Effector memory CD8-positive, alpha-beta T cell (primary cell): Measurements from ENCODE around the gene CHI3L1.

Experiments used
- ATAC-seq: fragments of 150-1000 bp; cut with Tn5 transposase; replicated peaks from 2 replicates; pipeline ENCODE4 v1.10.0; 2021; ENCODE audit warnings: mild to moderate bottlenecking, moderate library complexity
- DNase-seq, 3 experiments: peaks; one replicate each; pipeline ENCODE4 v3.0.0; 2021
- H3K27ac Mint-ChIP-seq, 2 donors: one replicate each; pipeline ENCODE4 v1.8.0; 2022; ENCODE audit warnings: mild to moderate bottlenecking in 2 of 2, mixed read lengths in 2 of 2, moderate library complexity in 2 of 2
- H3K27me3 Mint-ChIP-seq, 2 donors: one replicate each; pipeline ENCODE4 v1.8.0; 2022; ENCODE audit warnings: mixed read lengths in 2 of 2
- H3K36me3 Mint-ChIP-seq: one replicate; pipeline ENCODE4 v1.8.0; 2022; ENCODE audit warnings: mild to moderate bottlenecking, moderate library complexity, mixed read lengths; ENCODE audit not compliant: insufficient read depth
- H3K4me1 Mint-ChIP-seq, 2 donors: one replicate each; pipeline ENCODE4 v1.8.0; 2022; ENCODE audit warnings: low read depth in 2 of 2, mixed read lengths in 2 of 2
- H3K4me3 Mint-ChIP-seq, 2 donors: one replicate each; pipeline ENCODE4 v1.8.0; 2022; ENCODE audit warnings: mild to moderate bottlenecking in 2 of 2, mixed read lengths in 2 of 2, moderate library complexity in 2 of 2
- H3K9me3 Mint-ChIP-seq, 2 donors: one replicate each; pipeline ENCODE4 v1.8.0; 2022; ENCODE audit warnings: mixed read lengths in 2 of 2

The CHI3L1 gene

DNA sequence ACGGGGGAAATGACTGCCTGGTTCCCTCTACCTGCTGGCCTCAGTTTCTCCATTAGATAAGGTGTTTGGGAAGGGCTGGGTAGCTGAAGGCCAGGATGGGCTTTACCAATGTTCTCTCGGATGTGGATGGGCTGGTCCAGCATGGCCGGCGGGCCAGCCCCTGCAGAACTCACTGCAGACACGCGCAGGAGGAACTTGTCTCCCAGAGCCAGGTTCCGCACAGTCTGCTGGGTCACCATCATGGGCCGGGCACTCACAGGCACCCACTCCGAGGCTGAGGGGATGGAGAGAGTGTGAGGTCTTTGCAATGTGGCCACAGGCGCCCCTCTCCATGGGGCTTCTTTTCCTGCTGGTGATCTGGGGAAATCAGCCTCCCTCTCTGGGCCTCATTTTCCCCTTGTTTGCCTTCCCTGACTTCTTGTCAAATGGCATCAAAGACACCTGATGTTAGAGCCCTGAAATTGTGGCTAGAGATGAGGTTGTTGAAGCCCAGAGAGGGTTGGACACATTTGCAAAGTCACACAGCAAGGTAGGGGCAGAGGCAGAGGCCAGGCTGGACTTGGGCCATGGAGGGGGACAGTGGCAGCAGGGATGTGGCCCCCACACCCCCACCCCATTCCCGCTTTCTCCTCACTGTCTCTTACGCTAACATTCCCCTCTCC is 12.0 kb downstream of the CHI3L1 start:
- no peaks in the 10 kb centered on the region for H3K9me3 Mint-ChIP-seq
- H3K27me3 Mint-ChIP-seq, result peaks cover 39 to 60% of the 10 kb centered on the region in 2 donors
- H3K36me3 Mint-ChIP-seq, result no peaks in the 10 kb centered on the region
- ATAC-seq (no peak), DNase-seq (no peak)
- no peaks in the 10 kb centered on the region for H3K4me1 Mint-ChIP-seq
- H3K4me3 Mint-ChIP-seq, result no peak overlapping the region
- H3K27ac Mint-ChIP-seq, result no peak overlapping the region

DNA sequence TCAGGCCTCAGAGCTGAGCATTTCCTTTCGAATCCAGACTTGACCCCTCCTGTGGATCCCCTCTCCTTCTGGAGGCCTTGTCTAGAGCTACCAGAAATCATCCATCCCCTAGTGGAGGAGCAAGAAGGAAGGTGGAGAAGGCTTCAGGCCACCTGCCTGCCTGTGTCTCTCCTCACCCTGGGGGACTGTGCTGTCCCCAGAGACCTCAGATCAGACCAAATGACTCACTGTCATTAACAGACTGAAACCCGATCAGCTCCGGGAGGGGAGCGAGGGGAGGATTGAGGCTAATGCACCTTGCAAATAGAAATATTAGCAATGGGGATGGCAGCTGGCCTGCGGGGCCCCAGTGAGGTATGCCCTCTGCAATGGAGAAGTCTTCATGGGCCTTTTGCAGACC is 12.9 kb downstream of the CHI3L1 start:
- Mint-ChIP-seq H3K27me3 (peaks cover 37 to 51% of the 10 kb centered on the region in 2 donors), H3K9me3 (no peaks in the 10 kb centered on the region), H3K4me1 (no peaks in the 10 kb centered on the region), H3K4me3 (no peak overlapping the region), H3K36me3 (no peaks in the 10 kb centered on the region), H3K27ac (peak overlapping the region in 1 of 2 donors; percentile 42)
- ATAC-seq (no peak), DNase-seq (no peak)

DNA sequence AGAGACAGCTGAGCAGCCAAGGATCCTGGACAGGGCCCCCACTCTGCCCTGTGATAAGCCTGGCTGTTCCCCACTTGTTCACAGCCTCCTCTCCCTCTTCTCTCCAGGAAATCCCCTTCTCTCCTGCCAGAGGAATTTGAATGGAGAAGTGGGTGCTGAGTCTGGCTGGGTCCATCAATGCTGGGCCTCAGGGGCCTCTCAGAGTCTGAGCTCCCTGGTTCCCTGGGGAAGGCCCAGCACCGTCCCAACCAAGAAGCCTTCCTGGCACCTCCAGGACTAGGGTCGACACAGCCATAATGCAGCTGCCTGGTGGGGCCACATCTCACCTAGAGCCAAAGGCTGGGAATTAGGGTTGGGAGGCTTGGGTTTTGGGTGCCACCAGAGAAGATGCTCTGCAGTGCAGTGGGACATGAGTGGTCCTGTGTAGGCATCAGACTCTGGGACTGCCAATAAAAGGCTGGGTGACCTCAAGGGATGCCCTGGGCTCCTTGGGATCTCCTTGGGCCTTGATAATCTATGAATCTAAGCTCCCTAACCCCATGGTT is 13.4 kb downstream of the CHI3L1 start:
- Mint-ChIP-seq H3K36me3 (no peaks in the 10 kb centered on the region), H3K4me1 (no peaks in the 10 kb centered on the region), H3K9me3 (no peaks in the 10 kb centered on the region), H3K4me3 (no peak overlapping the region), H3K27me3 (peaks cover 32 to 47% of the 10 kb centered on the region in 2 donors), H3K27ac (no peak overlapping the region)
- no peak for DNase-seq
- ATAC-seq, result no peak

- no peaks in the 10 kb centered on the region for H3K9me3 Mint-ChIP-seq
- ATAC-seq (no peak), DNase-seq (peak; percentile 23 to 35 (median 32))
- no peak overlapping the region for H3K4me3 Mint-ChIP-seq
- H3K36me3 Mint-ChIP-seq, result no peaks in the 10 kb centered on the region
- peaks cover 25 to 47% of the 10 kb centered on the region in 2 donors for H3K27me3 Mint-ChIP-seq
- H3K27ac Mint-ChIP-seq, result no peak overlapping the region
- H3K4me1 Mint-ChIP-seq, result no peaks in the 10 kb centered on the region
Observed at GRCh38 chr1:203172184-203173010, 14.1 kb downstream of the CHI3L1 start.

DNA sequence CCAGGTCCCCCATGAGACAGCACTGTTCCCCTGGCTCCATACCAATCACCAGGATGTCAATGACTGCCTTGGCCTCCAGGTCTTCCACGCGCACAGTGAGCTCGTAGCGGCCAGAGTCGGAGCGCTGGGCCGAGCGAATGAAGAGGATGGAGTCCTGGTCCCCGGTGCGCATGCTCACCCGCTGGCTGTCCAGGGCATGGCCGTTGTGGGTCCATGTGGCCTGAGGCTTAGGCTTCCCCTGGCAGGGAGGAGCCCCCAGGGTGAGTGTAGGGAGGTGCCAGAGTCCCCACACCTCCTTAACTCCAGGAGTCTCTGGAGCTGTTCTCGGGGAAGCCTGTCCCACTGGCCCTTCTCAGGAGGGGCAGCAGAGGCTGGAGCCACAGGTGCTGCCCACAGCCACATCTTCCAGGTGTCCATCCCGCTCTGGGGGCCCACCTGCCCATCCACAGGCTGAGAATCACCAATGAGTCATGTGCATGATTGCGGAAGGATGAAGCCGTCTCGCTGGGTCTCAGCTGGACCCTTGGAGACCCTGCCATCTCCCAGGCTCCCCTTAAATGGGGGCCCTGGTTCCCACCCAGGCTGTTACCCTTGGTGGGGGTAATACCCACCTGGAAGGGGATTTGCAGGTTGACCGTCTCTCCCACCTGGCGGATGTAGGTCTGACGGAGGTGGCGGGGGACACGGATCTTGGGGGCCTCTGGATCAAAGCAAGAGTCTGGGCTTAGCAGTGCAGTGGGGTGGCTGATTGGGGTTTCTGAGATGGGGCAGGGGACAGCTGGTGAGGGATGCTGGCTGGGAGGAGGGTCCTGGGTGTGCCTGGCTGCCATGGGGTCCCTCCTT is 14.9 kb downstream of the CHI3L1 start:
- no peaks in the 10 kb centered on the region for H3K36me3 Mint-ChIP-seq
- no peak overlapping the region for H3K27ac Mint-ChIP-seq
- H3K9me3 Mint-ChIP-seq, result no peaks in the 10 kb centered on the region
- DNase-seq (no peak), ATAC-seq (no peak)
- no peaks in the 10 kb centered on the region for H3K4me1 Mint-ChIP-seq
- H3K27me3 Mint-ChIP-seq, result peaks cover 24 to 46% of the 10 kb centered on the region in 2 donors
- no peak overlapping the region for H3K4me3 Mint-ChIP-seq

GRCh38 chr1:203170625-203171330 is 15.7 kb downstream of the CHI3L1 start:
- no peak overlapping the region for H3K27ac Mint-ChIP-seq
- no peaks in the 10 kb centered on the region for H3K4me1 Mint-ChIP-seq
- no peak for ATAC-seq
- H3K4me3 Mint-ChIP-seq, result no peak overlapping the region
- no peak for DNase-seq
- peaks cover 20 to 46% of the 10 kb centered on the region in 2 donors for H3K27me3 Mint-ChIP-seq
- no peaks in the 10 kb centered on the region for H3K9me3 Mint-ChIP-seq
- no peaks in the 10 kb centered on the region for H3K36me3 Mint-ChIP-seq

DNA sequence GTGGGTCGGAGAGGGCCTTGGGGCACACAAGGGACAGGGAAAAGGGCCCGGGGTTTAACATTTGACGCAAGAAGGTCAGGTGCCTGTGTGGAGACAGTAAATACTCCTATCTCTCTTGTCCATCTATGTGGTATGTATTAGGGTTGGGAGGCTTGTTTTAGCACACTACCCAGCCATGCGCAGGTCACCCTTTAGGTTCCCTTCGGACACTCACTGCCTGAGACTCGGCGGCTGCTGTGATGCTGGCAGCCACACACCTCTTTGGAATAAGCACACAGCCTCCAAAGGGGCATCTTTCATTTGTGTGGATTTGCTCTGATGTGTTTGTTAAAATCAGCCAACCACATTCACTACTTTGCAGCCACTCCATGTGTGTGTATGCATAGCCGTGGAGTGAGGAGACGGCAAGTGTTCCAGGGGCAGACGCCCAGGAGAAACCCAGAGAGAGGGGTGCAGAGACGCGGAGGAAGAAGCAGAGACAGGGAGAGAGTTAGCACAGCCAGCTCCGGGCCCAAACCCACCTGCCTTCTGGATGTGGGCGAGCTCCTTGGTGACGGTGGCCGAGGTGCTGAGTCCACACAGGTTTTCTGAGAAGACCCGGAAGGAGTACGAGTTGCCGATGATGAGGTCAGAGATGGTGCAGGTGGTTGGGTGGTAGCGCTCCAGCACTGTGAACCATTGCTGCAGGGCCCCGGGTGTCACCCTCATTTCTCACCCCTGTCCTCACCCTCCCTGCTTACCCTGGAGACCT is 16.6 kb downstream of the CHI3L1 start:
- H3K36me3 Mint-ChIP-seq, result no peaks in the 10 kb centered on the region
- no peak overlapping the region for H3K4me3 Mint-ChIP-seq
- ATAC-seq, result no peak

DNA sequence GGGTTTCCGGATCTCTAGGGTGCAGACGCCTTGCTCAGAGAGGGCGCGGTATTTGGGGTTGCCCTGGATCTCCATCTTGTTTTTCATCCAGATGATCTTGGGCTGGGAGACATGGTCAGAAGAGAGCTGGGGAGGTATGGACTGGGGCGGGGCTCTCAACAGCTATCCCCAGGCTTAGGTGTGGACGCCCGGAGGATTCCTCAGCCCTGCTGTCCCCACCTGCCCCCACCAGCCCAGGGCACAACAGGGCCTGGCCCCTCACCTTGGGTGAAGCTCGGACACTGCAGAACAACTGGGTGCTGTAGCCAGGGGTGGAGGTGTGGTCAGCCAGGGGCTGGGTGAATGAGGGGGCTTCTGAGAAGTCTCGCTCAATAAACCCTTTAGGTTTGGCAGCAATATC is 17.5 kb downstream of the CHI3L1 start:
- no peak overlapping the region for H3K27ac Mint-ChIP-seq
- DNase-seq, result no peak
- no peaks in the 10 kb centered on the region for H3K4me1 Mint-ChIP-seq
- H3K27me3 Mint-ChIP-seq, result peaks cover 17 to 46% of the 10 kb centered on the region in 2 donors
- no peaks in the 10 kb centered on the region for H3K36me3 Mint-ChIP-seq
- no peak for ATAC-seq
- H3K9me3 Mint-ChIP-seq, result no peaks in the 10 kb centered on the region
- no peak overlapping the region for H3K4me3 Mint-ChIP-seq

More for the DNA sequence above, 16.6 kb downstream of the CHI3L1 start:
- Mint-ChIP-seq H3K27me3 (peaks cover 15 to 46% of the 10 kb centered on the region in 2 donors), H3K9me3 (no peaks in the 10 kb centered on the region), H3K4me1 (no peaks in the 10 kb centered on the region), H3K27ac (no peak overlapping the region)
- no peak for DNase-seq

DNA sequence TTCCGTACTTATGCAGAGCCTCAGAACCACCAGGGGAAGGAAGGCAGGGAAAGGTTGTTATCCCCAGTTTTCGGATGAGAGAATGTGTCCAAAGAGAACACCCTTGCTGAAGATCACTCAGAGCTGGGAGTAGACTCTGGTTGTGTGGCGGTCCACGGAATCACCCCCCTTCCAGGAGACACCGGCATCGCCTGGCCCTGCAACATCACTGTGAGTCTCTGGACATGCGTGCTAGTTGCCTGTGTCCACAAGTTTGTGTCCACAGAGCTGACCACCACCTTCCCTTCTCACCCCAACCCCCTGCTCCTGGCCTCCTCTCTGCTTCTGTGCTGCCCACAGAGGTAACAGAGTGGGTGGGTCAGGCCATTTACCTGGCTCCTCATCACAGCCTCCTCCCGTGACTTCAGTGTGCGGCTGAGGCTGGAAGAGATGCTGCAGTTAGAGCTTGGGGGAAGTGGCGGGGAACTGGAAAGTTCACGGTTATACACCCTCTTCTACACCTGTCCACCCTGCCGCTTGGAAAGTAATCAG is 18.2 kb downstream of the CHI3L1 start:
- Mint-ChIP-seq H3K9me3 (no peaks in the 10 kb centered on the region), H3K27me3 (peaks cover 16 to 47% of the 10 kb centered on the region in 2 donors), H3K4me1 (no peaks in the 10 kb centered on the region), H3K4me3 (no peak overlapping the region), H3K27ac (no peak overlapping the region), H3K36me3 (peaks cover 3% of the 10 kb centered on the region)
- DNase-seq (no peak), ATAC-seq (no peak)

DNA sequence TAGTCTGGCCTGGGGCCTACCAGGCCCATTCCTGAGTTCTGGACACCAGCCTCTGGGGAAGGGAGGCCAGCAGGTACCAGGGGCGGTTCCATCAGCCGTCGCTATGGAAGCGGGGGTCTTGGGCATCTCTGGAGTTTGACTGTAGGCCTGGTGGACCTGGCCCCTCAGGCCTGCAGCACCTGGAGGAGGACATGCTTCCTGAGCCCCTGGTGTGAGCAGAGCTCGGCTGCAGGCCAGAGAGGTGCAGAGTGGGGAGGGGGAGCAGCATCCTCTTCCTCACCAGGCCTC is 18.6 kb downstream of the CHI3L1 start:
- Mint-ChIP-seq H3K27ac (no peak overlapping the region), H3K27me3 (peaks cover 21 to 52% of the 10 kb centered on the region in 2 donors), H3K4me3 (no peak overlapping the region), H3K4me1 (no peaks in the 10 kb centered on the region), H3K9me3 (no peaks in the 10 kb centered on the region), H3K36me3 (peaks cover 3% of the 10 kb centered on the region)
- DNase-seq (no peak), ATAC-seq (no peak)

GRCh38 chr1:203167026-203167912 is 19.2 kb downstream of the CHI3L1 start:
- no peaks in the 10 kb centered on the region for H3K9me3 Mint-ChIP-seq
- H3K27me3 Mint-ChIP-seq, result peaks cover 27 to 57% of the 10 kb centered on the region in 2 donors
- H3K36me3 Mint-ChIP-seq, result peaks cover 3% of the 10 kb centered on the region
- DNase-seq (no peak), ATAC-seq (no peak)
- no peak overlapping the region for H3K4me3 Mint-ChIP-seq
- no peaks in the 10 kb centered on the region for H3K4me1 Mint-ChIP-seq
- H3K27ac Mint-ChIP-seq, result no peak overlapping the region
